HG02870 (cell line): ENCODE measurements around the gene GDPD4.
"Not testable (repeated sequence)": the region's sequence is repeated elsewhere in the genome, so short reads cannot be mapped to it uniquely, and the experiment has no call there.

ENCODE experiments used
- ATAC-seq: cut with Tn5 transposase; IDR thresholded peaks from one replicate; pipeline ENCODE4 v1.9.1; 2021; ENCODE audit warnings: mild to moderate bottlenecking, moderate library complexity; ENCODE audit not compliant: unreplicated experiment

GDPD4 gene

DNA sequence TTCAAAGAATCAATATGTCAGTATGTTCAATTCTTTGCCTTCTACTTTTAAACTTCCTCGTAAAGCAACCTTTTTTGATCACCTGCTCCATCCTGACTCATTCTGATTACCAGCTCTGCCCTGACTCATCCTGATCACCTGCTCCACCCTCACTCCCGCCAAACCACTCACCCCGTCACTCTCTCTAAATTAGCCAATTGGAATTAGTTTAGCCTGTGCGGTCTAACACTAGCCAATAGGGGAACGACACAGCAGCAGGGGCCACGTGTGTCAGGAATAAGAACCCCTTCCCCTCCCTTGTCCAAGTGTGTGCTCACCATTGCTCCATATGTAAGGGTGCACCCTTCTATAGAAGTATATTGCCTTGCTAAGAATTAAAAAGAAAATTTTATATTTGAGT, 1.5 kb downstream of the GDPD4 start:
- not testable (repeated sequence) for ATAC-seq

DNA sequence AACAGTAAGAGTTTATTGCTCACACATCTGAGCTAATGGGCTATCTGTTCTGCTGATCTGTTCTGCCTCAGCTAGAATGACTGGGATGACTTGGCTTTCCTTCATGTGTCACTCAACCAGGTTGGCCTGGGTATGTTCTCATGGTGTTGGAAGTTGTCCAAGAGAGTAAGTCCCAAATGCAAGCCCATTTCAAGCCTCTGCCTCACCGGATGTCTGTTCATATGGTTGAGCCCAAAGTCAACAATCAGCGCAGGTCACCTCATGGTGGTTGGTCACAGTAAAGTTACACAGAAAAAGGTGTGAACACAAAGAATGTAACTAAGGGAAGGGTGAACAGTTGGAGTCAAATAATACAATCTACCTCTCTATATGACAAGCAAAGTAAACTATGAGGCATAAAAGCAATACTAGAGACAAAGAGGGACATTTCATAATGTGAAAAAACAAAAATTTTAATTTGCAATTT, 1.9 kb downstream of the GDPD4 start:
- ATAC-seq = no peak

DNA sequence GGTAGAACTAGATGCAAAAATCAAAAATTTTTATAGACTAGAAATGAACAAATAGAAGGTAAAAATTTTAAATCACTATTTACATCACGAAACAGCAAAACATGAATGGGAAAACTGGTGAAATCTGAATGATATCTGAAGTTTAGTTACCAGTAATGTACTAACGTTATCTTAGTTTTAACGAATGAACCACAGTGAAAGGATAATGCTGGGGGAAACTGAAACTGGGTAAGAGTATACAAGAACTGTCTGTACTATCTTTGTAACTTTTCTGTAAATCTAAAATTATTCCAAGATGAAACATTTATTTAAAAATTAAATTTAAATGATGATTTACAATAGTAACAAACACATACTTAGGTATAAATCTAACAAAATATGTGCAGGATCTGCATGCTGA, 7.4 kb downstream of the GDPD4 start:
- ATAC-seq = no peak

DNA sequence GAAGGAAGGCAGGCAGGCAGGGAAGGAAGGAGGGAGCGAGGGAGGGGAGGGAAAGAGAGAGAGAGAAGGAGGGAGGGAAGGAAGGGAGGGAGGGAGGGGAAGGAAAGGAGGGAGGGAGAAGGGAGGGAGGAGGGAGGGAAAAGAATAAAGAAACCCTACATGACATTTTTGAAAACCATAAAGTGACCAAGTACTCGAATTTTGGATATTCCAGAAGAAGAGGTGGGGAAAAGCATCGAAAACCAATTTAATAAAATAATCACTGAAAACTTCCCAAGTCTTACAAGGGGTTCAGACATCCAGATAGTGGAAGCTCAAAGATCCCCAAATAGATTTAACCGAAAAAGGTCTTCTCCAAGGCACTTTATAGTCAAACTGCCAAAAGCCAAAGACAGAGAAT, 11.7 kb downstream of the GDPD4 start:
- ATAC-seq = no peak

DNA sequence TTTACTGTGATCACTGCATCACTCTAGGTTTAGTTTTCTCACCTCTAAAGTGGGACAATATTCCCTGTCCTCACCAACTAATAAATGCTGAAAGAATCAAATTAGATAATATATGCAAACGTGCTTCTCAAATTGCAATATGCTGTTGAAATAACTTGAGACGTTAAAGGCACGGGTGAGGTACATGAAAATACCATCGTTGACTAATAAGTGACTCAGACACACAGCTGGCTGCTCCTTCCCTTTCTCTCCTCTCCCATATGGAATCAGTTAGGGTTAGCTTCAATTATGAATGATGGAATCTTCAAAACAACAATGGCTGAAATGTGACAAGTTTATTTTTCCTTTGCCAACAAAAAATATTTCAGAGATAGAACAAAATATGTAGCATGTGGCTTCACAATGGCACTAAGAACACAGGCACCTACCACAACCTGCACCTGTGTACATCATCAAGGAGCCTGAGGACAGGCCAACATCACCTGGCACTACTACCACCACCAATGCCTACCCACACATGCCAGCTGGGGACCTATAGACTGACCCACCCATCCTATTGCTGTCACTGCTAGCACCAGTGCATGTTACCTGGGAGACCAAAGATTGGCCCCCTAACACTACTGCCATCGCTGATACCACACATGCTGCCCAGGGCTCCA, 13.7 kb downstream of the GDPD4 start:
- no peak for ATAC-seq

DNA sequence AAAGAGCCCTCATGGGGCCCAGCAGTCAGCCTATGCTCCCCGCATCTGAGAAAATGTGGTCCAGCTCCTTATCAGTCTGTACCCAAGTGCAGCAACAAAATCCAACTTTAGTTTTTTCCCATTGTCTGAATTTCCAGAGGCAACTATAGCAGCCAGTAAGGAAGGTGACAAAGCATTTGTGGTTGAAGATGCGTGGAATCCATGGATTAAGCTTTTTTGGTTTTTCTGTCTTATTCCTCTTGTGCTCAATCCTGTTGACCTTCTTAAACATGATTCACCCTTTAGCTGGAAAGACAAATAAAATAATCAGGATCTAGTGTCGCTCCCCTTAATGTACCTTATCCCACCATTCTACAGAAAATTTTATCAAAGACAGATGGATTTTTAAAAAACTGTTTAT, 14.3 kb downstream of the GDPD4 start:
- ATAC-seq = no peak

DNA sequence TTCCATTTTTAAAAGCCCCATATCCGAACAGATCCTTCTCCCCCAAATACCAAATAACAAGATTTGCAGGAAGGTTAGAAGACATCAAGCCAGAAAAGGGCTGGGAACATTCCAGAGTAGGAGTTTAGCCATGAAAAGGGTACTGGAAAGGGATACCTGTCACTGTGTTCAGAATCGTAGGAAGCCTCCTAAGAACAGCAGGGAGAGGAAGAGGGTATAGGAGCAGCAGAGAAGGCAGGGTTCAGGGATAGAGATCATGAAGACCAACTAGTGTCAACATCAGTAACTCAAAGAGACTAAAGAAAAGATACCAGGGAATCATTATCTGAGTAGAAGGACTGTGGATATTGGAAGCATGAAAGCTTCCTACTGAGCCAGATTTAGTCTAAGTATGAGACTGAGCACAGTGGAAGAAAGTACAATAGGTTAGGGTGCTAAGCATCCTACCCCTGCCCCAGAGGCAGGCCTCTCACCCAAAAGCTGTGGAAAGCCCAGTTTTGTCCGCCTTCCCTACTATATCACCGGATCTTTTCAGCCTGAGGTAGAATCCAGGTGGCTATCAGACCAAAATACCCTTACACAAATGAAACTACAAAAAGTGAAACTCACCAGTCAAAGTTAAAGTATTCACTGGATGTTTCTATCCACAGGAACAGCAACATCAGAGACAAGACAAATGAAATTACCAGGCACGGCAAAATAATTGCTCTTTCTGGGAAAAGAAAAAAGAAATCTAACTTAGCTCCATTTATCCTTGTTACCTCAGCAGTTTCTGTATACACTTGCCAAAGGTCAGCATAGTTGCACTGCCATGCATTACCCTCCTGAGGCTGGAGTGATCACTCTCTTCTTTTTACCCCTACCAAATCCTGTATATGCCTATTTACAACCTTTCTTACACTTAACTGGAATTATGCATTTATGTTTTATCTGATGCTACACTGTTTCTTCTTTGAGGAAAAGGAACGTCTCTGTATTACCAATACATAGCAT, 16.7 kb downstream of the GDPD4 start:
- ATAC-seq = no peak

DNA sequence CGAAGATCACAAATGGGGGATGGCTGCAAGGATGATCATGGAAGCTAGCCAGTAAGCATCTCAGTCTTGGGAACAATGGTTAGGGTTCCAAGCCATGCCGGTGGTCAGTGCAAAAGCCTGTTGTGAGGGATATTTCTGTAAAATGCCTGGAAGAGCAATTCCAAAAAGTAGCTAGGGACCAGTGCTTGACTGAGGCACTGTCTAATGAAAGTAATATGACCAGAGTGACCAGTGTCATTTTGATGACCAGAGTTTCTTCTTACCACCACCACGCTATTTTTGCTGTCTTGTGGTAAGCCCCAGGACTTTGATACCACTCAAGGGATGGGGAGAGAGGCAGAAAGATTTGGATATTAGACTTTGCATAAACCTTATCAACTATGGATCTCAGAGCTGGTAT, 18.4 kb downstream of the GDPD4 start:
- ATAC-seq = no peak

DNA sequence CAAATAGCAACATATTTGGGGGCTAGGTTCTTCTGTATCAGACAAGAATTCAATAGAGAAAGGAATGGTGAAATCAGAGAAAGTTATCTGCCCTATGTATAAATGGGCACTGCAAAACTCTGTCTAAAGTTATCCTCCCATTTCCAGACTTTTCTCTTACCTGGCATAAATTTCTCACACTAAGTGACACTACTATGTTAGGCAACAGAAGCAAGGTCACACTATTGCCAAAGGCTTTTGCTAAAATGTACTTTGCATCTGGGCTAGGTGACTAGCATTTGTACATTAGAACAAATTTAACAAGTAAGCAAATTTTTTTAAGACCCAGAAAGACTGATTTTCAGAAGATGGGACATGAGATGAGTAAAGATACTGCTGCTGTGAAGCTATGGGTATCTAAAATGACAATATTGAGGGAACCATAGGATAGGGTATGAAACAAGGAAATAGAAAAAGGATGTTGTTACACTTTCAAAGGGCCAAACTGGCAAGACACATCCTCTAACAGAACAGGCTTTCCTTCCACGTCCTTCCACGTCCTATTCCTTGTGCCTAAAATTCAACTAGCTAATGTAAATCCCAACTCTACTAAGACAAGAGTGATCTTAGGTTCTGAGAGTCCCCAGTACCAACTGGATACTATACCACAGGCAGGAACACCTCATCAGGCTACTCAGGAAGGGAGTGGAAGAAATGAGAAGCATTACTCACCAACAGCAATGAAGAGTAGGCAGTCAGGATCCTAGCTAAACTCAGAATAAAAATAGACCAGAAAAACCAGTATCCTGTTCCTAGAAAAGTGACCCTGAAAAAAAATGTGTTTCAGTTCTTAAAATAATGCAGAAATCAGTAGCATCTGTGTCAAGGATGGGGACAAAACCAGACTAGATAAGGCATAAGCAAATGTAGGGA, 22.6 kb downstream of the GDPD4 start:
- no peak for ATAC-seq

DNA sequence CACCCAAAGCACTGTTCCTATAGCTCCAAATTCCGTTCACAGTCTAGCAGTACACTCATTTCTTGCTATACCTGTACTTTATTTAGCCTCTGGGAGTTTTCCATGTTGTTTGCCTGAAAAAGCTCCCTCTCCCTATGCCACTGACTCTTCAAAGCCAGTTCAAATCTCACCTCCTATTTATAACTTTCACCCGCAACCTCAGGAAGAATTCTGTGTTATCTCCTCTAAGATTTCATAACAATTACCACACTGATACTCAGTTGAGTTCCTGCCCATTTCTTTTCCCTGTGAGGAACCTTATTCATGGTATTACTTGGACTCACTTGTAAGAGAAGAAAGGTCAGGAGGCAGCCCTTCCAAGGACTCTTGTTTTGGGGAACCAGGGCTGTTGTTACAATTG, 25.2 kb downstream of the GDPD4 start:
- ATAC-seq = no peak

DNA sequence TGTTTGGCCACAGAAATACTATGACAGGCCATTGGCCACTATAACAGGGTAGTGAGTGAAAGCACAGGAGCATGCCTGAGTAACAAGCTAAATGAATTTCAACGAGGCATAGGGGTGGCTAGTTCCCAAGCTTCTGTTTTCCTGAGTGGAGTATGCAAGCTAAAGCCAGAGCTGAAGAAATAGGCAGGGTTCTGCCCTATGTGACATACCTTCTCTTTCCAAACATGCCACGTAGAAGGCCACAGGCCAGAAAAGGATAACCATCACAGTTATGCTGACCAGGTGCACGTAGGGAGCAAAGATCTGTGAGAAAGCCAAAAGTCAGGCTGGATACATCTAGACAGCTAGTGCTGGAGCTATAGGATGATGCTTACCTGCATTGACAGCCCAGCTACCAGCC, 30.6 kb downstream of the GDPD4 start:
- ATAC-seq = no peak

DNA sequence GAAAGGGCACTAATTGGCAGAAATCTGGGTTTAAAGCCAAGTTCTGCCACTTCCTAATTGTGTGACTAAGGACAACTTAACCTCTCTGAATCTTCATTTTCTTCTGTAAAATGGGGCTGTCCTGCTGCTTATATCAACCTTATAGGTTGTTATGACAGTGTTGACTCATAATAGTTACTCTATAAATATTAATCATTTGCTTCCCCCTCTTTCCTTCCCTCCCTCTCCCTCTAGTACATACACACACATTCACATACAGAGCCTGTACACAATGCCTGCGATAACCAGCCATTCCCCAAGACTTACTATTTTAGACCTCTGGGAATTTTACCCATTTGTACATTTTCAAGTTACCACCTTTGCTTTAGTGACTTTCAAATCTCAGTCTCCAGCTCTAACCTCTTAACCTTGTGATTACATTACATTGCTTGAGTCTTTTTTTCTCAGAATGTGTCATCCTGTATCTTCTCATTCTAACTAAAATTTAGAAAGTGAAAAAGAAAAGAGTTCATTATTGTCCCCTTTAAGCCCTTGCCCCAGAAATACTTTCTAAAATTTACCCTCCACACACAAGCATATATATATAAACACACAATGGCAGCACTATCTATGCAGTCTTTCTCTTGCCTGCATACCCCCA, 31.9 kb downstream of the GDPD4 start:
- peak; percentile 47 for ATAC-seq

DNA sequence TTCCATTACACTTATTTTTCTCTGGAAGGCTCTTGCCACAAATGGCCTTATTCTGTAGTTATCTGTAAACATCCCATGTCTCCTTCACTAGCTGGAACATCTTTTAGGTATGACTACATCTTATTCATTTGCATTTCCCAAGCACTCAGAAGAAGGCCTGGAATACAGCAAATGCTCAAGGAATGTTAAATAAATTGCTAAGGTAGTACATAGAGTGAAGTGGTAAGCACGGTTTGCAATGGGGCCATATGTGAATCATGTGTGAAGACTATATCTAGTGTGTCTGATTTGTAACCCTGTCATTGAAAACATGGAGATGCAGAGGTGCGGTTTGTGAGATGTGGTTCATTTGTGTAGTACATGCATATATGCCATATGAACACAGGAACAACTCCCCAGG, 33.5 kb downstream of the GDPD4 start:
- no peak for ATAC-seq

DNA sequence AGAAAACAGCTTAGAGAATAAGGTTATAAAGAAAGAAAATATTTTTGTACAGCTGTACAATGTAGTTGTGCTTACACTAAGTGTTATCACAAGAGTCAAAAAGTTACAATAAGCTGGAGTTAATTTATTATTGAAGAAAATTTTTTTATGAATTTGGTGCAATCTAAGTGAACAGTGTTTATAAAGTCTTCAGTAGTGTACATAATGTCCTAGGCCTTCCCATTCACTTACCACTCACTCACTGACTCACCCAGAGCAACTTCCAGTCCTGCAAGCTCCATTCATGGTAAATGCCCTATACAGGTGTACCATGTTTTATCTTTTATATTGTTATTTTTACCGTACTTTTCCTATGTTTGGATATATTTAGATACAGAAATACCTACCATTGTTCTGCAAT, 34.7 kb downstream of the GDPD4 start:
- no peak for ATAC-seq

DNA sequence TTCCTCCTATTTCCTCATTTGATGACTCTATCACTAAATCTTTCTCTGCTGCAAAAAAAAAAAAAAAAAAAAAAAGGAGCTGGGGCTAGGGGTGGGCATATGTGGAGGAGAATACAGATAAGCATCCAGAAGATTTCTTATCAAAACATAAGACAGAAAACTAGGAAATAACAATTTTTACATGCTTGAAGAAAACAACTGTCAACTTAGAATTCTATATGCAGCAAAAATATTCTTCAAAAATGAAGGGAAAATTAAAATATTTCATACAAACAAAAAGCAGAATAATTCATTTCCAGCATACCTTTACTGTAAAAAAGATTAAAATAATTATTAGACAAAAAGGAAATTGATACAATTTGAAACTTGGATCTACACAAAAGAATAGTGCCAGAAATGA, 38.7 kb downstream of the GDPD4 start:
- no peak for ATAC-seq

DNA sequence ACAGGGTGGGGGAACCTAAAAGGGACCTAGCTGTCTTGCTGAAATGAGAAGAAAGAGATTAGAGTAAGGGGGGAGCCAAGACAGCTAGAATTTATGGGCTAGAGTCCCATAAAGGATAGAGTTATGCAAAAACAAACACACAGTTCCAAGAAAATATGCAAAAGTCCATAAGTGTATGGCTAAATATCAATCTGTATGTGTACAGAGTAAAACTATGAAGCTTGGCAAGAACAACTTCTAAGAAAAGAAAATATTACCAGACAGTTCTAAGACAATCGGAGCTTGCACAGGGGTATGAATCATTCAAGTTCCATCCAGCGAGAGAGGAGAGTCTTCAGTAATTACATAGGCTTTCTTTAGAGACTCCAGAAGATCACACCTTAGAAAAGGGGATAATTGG, 41.8 kb downstream of the GDPD4 start:
- no peak for ATAC-seq

DNA sequence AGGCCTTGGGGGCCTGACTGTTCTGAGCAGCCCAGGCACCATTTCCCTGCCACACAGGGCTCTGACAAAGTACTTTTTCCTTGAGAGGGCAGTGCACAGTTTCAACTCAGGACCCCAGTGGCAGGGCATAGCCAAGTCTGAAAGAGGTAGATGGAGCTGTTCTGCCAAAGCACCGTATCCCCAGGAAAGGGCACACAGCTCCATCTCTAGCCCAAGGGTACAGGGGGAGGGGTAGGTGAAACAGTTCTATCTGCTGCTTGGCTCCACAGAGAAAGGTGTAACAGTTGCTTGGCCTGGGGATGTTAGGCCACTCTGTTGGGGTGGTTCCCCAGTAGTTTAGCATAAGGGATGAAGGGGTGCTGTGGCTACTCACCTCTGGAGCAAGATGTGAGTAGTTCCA, 47.8 kb downstream of the GDPD4 start:
- no peak for ATAC-seq

DNA sequence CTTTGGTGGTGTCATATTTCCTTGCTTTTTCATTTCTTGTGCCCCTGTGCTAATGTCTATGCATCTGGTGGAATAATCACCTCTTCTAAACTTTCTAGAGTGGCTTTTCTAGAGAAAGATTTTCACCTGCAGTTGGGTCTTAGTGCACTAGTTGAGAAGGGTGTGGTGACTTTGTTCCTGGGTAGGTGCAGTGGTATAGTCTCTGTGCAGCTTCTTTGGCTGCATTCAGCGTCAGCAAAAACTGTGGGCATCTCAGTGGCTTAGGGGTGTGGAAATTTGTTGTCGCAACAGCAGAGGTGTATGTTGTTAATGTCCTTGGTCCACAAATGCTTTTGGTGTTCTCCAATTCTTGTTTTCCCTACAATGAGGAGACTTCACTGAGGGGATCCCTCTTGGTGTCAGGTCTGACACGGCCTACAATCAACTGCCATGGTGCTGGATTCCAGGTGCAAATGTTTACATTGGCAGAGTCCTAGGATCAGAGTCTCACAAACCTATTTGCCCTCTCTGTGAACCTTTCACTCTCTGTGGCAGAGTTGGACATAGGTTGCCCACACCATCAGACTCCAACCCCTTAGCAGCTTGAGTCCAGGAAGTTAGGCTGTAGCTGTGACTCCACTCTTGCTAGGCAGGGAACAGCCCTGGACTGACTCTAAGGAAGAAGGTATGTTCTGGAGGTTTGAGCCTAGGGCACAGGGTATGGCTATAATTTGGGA, 48.8 kb downstream of the GDPD4 start:
- no peak for ATAC-seq

DNA sequence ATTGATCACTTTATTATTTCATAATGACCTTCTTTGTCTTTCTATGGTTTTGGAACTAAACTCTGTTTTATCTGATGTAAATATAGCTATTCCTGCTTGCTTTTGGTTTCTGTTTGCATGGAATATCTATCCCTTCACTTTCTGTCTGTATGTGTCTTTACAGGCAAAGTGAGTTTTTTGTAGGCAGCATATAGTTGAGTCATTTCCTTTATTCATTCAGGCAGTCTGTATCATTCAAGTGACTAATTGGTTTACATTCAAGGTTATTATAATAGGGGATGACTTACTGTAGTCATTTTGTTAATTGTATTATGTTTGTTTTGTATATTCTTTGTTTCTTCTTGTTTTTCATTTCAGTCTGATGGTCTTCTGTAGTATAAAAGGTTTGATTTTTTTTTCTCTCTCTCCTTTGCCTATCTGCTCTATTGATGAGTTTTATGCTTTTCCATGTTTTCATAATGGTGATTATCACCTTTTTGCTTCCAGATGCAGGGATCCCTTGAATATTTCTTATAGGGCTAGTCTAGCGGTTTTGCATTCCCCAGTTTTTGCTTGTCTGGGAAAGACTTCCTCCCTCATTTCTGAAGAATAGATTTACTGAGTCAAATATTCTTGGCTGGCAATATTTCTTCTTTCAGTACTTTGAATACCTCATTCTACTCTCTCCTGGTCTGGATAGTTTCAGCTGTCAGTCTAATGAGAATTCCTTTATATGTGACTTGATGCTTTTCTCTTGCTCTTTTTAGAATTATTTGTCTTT, 50.4 kb downstream of the GDPD4 start:
- ATAC-seq = no peak
